ENCODE measurements around the gene WNT5A. TPM values are rescaled to one million over a fixed set of nuclear protein-coding genes. Genes with fewer than 3 reads are reported as not detected.

Gene WNT5A
- total RNA-seq, 2 experiments from 2014 or later: 0.06 TPM; not detected in 1

DNA sequence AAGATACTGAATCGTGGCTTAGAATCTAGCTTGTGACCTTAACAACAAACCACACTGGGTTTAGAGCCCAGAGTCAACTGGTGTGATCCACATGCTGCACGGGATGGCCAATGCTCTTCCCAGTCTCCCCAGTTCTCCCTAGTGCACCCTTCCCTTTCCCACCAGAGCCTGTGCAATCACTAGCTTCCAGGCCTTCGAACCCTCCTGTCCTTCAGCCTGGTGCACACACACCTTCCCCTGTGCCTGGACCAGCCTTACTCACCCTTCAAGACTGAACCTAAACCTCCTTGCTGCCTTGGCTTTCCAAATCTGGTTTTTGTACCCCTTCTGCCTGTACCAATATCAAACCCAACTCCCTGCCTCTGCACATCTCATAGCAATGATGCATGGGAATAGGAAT lies 43.8 kb downstream of the WNT5A start:
- no peaks in the 10 kb centered on the region for H3K4me1 Mint-ChIP-seq (ENCODE audit: low read depth)
- DNase-seq (no peak), ATAC-seq (ENCODE audit: poor library complexity) (no peak)
- H3K27me3 Mint-ChIP-seq: no peaks in the 10 kb centered on the region
- CTCF ChIA-PET: no interaction called here
- no peaks in the 10 kb centered on the region for H3K4me1 ChIP-seq (ENCODE audit: insufficient read depth, low read length)
- intact Hi-C loops (cut with DNase I, micrococcal nuclease): no loop called here
- no peak overlapping the region for H3K27ac ChIP-seq (ENCODE audit: low read depth in 1 of 2, low read length in 2 of 2)
- POLR2A ChIA-PET: no interaction called here
- TF ChIP-seq, protein P1, sequence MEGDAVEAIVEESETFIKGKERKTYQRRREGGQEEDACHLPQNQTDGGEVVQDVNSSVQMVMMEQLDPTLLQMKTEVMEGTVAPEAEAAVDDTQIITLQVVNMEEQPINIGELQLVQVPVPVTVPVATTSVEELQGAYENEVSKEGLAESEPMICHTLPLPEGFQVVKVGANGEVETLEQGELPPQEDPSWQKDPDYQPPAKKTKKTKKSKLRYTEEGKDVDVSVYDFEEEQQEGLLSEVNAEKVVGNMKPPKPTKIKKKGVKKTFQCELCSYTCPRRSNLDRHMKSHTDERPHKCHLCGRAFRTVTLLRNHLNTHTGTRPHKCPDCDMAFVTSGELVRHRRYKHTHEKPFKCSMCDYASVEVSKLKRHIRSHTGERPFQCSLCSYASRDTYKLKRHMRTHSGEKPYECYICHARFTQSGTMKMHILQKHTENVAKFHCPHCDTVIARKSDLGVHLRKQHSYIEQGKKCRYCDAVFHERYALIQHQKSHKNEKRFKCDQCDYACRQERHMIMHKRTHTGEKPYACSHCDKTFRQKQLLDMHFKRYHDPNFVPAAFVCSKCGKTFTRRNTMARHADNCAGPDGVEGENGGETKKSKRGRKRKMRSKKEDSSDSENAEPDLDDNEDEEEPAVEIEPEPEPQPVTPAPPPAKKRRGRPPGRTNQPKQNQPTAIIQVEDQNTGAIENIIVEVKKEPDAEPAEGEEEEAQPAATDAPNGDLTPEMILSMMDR (IDR thresholded peaks at IDR 0.05): no peak
- H3K4me3 ChIP-seq (ENCODE audit: low read length): no peak overlapping the region
- no peak overlapping the region for H3K4me3 Mint-ChIP-seq
- no peak overlapping the region for H3K27ac Mint-ChIP-seq
- no peaks in the 10 kb centered on the region for H3K36me3 Mint-ChIP-seq (ENCODE audit: low read depth)
- peaks cover 0 to 13% of the 10 kb centered on the region in 2 experiments for H3K9me3 ChIP-seq (ENCODE audit: control insufficient read depth in 1 of 2, insufficient read depth in 1 of 2, low read length in 2 of 2)
- H3K27me3 ChIP-seq (ENCODE audit: control insufficient read depth in 1 of 2, insufficient read depth in 2 of 2, low read length in 2 of 2): no peaks in the 10 kb centered on the region
- H3K9me3 Mint-ChIP-seq: no peaks in the 10 kb centered on the region
- no peaks in the 10 kb centered on the region for H3K36me3 ChIP-seq (ENCODE audit: insufficient read depth, low read length)

- ChIA-PET CTCF (no interaction called here), POLR2A (no interaction called here)
- ATAC-seq (ENCODE audit: poor library complexity) (no peak), DNase-seq (no peak)
- H3K4me3 Mint-ChIP-seq: no peak overlapping the region
- H3K9me3 Mint-ChIP-seq: no peaks in the 10 kb centered on the region
- H3K27ac ChIP-seq (ENCODE audit: low read depth in 1 of 2, low read length in 2 of 2): no peak overlapping the region
- no peaks in the 10 kb centered on the region for H3K4me1 ChIP-seq (ENCODE audit: insufficient read depth, low read length)
- H3K27me3 Mint-ChIP-seq: peaks cover 2% of the 10 kb centered on the region
- H3K27me3 ChIP-seq (ENCODE audit: control insufficient read depth in 1 of 2, insufficient read depth in 2 of 2, low read length in 2 of 2): no peaks in the 10 kb centered on the region
- no peaks in the 10 kb centered on the region for H3K4me1 Mint-ChIP-seq (ENCODE audit: low read depth)
- no peak overlapping the region for H3K27ac Mint-ChIP-seq
- intact Hi-C loops (cut with DNase I, micrococcal nuclease): no loop called here
- no peak overlapping the region for H3K4me3 ChIP-seq (ENCODE audit: low read length)
- no peaks in the 10 kb centered on the region for H3K36me3 ChIP-seq (ENCODE audit: insufficient read depth, low read length)
- H3K9me3 ChIP-seq (ENCODE audit: control insufficient read depth in 1 of 2, insufficient read depth in 1 of 2, low read length in 2 of 2): peaks cover 0 to 13% of the 10 kb centered on the region in 2 experiments
- no peaks in the 10 kb centered on the region for H3K36me3 Mint-ChIP-seq (ENCODE audit: low read depth)
- TF ChIP-seq, protein P1 (IDR thresholded peaks at IDR 0.05): no peak
Measured at GRCh38 chr3:55442861-55443260, 44.2 kb downstream of the WNT5A start.

DNA sequence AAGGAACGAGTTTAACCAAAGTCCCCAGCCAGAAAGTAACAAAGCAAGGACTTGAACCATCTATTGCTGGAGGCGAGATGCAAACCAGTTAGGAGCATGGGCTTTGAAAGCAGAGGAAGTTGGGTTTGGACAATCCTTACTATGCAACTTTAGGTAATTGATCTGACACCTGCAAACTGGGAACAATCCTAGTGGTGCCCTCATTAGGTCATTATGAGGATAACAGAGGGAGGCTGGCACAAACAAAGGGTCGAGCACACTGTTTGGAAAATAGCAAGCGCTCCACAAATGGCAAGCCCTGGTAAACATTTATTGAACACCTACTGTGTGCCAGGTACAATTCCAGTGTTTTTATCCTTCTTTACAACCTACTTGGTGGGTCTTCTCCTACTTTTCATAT lies 45.6 kb downstream of the WNT5A start:
- no peak overlapping the region for H3K27ac ChIP-seq (ENCODE audit: low read depth in 1 of 2, low read length in 2 of 2)
- POLR2A ChIA-PET: no interaction called here
- H3K9me3 Mint-ChIP-seq: no peaks in the 10 kb centered on the region
- no peaks in the 10 kb centered on the region for H3K4me1 Mint-ChIP-seq (ENCODE audit: low read depth)
- CTCF ChIA-PET: no interaction called here
- no peak for ATAC-seq (ENCODE audit: poor library complexity)
- intact Hi-C loops (cut with DNase I, micrococcal nuclease): no loop called here
- no peak overlapping the region for H3K27ac Mint-ChIP-seq
- no peak overlapping the region for H3K4me3 ChIP-seq (ENCODE audit: low read length)
- no peaks in the 10 kb centered on the region for H3K27me3 ChIP-seq (ENCODE audit: control insufficient read depth in 1 of 2, insufficient read depth in 2 of 2, low read length in 2 of 2)
- H3K36me3 ChIP-seq (ENCODE audit: insufficient read depth, low read length): no peaks in the 10 kb centered on the region
- peaks cover 0 to 8% of the 10 kb centered on the region in 2 experiments for H3K9me3 ChIP-seq (ENCODE audit: control insufficient read depth in 1 of 2, insufficient read depth in 1 of 2, low read length in 2 of 2)
- DNase-seq: no peak
- H3K4me1 ChIP-seq (ENCODE audit: insufficient read depth, low read length): no peaks in the 10 kb centered on the region
- peaks cover 4% of the 10 kb centered on the region for H3K27me3 Mint-ChIP-seq
- TF ChIP-seq, protein P1 (IDR thresholded peaks at IDR 0.05): no peak
- no peak overlapping the region for H3K4me3 Mint-ChIP-seq
- no peaks in the 10 kb centered on the region for H3K36me3 Mint-ChIP-seq (ENCODE audit: low read depth)

Data from CD4-positive, alpha-beta T cell (primary cell).